HG03342 (cell line): Measurements from ENCODE around the gene QKI.
"Not testable (repeated sequence)": the region's sequence is repeated elsewhere in the genome, so short reads cannot be mapped to it uniquely, and the experiment has no call there.

ENCODE experiments used
- ATAC-seq: cut with Tn5 transposase; IDR thresholded peaks from one replicate; pipeline ENCODE4 v1.9.1; 2021; ENCODE audit warnings: mild to moderate bottlenecking, moderate library complexity; ENCODE audit not compliant: unreplicated experiment

The QKI gene

DNA sequence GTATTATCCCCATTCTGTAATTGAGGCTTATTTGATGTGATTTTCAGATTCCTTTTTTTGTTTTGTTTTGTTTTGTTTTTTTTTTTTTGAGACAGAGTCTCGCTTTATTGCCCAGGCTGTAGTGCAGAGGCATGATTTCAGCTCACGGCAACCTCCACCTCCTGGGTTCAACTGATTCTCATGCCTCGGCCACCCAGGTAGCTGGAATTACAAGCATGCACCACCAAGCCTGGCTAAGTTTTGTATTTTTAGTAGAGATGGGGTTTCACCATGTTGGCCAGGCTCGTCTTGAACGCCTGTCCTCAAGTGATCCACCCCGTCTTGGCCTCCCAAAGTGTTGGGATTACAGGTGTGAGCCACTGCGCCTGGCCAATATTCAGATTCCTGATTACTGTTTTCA is 62.4 kb downstream of the QKI start:
- not testable (repeated sequence) for ATAC-seq

GRCh38 chr6:163483107-163483506 is 68.6 kb downstream of the QKI start:
- no peak for ATAC-seq

GRCh38 chr6:163485388-163485851 is 70.9 kb downstream of the QKI start:
- ATAC-seq = no peak

GRCh38 chr6:163486821-163487220 is 72.3 kb downstream of the QKI start:
- ATAC-seq = no peak

DNA sequence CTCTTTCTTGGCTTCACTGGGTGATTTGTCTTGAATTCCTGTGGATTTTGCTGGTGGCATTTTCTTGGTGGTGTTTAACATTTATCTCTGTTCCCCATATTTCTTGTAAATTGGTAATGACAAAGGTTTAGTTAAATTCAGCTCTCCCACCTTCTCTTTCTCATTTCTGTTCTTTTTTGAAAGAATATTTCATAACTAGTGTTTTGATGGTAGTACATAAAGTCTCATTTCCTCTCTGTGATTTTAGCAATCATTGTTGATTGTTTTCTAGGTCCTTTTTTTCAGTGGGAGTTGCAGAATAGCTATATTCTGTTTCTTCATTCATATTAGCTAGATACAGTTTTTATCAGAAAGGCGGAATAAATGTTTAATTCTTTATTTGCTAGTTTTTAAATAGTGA is 73.1 kb downstream of the QKI start:
- no peak for ATAC-seq

- ATAC-seq = no peak
Observed at GRCh38 chr6:163489584-163489983, 75.1 kb downstream of the QKI start.

- ATAC-seq = no peak
Observed at GRCh38 chr6:163490826-163491577, 76.5 kb downstream of the QKI start.

DNA sequence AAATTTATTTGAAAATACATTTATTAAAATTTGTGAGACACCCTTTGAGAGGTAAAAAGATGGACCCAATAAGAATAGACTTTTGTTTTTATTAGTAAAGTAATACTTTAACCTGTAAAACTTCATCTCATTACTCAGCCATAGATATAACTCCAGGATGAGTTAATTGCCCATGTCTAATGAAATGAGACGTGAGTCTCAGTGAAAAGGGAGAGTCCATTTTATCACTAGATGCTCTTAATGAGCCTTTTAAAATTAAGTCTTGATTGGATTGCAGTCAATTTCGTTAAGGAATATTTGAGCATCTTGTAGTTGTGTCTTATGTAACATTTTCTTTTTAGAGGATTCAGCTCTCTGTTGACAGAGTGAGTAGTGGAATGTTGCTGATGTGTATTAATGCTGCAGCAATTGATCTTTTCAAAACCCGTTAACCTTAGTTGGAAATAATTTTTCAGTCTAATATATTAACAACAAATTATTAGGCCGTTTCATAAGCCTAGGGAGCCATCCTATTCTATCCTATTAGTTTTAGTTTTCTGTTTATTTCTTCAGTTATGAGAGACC is 77.3 kb downstream of the QKI start:
- no peak for ATAC-seq

- no peak for ATAC-seq
Observed at GRCh38 chr6:163494279-163494727, 79.8 kb downstream of the QKI start.

DNA sequence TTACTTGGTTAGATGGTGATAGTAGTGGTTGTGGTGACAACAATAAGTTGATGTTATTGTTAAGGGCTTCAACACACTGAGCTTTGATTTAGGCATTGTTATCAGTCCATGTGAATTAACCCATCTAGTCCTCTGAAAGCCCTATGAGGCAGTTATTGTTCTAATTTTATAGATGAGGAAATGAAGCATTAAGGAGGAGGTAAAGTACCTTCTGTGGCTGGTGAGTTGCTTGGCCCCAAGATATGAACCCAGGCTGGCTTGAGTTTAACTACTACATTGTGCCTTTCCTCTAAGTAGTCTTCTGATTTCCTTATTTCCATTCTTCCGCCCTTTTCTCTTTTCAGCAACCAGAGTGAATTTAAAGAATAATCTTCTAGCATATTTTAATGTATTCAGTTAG is 81.7 kb downstream of the QKI start:
- no peak for ATAC-seq

- ATAC-seq = no peak
Observed at GRCh38 chr6:163500105-163500504, 85.6 kb downstream of the QKI start.

DNA sequence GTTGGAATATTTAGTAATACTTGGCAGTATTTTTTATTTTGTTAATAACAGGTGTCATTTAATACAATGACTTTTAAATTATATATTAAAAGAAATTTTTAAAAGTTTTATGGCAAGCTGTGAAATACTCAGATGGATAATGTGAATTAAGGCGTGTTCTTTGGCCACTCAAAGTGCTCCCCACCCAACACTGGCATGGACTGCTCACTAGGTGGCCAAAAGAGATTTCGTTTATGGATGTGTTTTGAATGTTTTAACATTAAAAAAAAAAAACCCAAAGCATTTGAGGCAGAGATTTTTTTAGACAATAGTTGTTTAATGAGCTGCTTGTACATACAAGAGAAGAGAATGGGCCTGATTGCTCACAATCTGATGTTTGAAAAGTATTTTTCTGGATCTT is 86.5 kb downstream of the QKI start:
- ATAC-seq = no peak

- no peak for ATAC-seq
Observed at GRCh38 chr6:163501439-163501838, 86.9 kb downstream of the QKI start.

GRCh38 chr6:163504984-163505640 is 90.6 kb downstream of the QKI start:
- ATAC-seq = no peak

- ATAC-seq = no peak
Observed at GRCh38 chr6:163507965-163508364, 93.4 kb downstream of the QKI start.

- ATAC-seq = no peak
Observed at GRCh38 chr6:163513003-163513402, 98.5 kb downstream of the QKI start.

GRCh38 chr6:163513570-163514166 is 99.2 kb downstream of the QKI start:
- ATAC-seq = no peak

GRCh38 chr6:163516908-163517307 is 102.4 kb downstream of the QKI start:
- no peak for ATAC-seq

DNA sequence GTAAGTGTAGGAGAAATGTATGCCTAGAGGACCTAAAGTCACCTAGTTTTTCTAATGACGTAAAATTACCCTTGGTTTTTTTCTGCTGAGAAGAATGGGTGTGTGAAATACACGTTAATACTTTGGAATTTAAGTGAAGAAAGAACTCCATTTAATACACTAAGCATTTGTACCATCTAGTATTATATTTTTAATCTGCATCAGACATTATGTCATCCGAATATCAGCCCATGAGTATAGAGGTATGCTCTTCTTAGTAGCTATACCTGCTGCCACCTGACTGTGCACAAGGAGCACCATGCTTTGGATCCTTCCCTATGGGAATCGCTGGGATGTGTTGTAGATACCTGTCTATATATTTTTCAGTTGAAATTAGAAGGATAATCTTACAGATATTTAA is 106.4 kb downstream of the QKI start:
- ATAC-seq = no peak

DNA sequence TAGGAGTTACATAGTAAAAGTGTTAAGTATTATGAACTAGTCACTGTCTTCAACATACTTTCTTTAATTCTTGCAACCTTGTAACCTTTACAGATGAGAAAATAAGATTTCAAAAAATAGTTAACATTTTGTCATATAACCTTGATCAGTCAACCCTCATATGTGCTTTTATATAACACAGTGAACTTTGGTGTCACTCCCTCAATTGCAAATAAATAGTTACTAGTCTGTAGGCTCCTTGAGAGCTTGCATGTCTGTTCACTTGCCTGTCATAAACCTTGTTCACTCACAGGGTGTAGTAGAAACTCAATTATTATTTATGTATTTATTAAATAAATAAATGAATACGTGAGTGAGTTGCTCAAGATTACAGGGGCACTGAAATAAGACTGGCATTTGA is 107.5 kb downstream of the QKI start:
- no peak for ATAC-seq

DNA sequence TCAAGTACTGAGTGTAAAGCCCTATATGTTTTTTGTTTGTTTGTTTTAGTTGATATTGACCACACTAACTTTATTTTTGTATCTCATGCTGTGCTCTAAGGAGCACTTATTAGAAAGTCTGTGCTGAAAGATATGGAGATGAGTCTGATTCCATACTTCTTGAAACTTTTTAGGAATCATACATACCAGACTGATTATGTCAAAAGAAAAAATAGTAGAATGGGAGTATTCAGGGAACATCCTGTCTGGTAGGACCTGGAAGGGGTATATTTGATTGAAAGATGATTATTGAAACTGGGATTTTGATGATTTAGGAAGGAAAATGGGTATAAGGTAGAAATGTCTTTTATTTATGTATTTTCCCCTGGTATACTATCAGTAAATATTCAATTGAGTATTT is 111.4 kb downstream of the QKI start:
- no peak for ATAC-seq

DNA sequence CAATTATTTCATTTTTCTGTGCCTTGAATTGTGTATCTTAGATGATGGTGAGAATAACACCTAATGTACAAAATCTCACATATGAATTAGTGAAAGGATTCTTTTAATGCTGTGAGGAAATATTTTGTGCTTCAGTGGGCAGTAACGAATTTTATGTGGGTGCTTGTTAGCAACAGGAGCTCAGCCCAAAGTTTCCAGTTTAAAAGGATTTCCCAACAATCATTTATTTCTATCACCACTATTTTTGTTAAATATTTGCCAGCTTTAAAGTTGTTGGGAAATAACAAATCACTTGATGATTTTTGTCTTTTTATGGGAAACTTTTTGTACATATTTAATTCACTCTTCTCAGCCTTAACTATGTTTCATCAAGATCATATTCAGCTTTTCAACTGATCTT is 111.8 kb downstream of the QKI start:
- no peak for ATAC-seq
